ENCODE results near the gene OR10T2.
"Not testable (repeated sequence)": the region's sequence is repeated elsewhere in the genome, so short reads cannot be mapped to it uniquely, and the experiment has no call there.

DNA sequence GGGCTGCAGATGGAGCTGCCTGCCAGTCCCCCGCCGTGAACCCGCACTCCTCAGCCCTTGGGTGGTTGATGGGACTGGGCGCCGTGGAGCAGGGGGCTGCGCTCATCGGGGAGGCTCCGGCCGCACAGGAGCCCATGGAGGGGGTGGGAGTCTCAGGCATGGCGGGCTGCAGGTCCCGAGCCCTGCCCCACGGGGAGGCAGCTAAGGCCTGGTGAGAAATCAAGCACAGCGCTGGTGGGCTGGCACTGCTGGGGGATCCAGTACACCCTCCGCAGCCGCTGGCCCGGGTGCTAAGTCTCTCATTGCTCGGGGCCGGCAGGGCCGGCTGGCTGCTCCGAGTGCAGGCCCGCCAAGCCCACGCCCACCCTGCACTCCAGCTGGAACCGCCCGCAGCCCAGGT lies 50.3 kb downstream of the OR10T2 start:
- TF ChIP-seq, protein P1, sequence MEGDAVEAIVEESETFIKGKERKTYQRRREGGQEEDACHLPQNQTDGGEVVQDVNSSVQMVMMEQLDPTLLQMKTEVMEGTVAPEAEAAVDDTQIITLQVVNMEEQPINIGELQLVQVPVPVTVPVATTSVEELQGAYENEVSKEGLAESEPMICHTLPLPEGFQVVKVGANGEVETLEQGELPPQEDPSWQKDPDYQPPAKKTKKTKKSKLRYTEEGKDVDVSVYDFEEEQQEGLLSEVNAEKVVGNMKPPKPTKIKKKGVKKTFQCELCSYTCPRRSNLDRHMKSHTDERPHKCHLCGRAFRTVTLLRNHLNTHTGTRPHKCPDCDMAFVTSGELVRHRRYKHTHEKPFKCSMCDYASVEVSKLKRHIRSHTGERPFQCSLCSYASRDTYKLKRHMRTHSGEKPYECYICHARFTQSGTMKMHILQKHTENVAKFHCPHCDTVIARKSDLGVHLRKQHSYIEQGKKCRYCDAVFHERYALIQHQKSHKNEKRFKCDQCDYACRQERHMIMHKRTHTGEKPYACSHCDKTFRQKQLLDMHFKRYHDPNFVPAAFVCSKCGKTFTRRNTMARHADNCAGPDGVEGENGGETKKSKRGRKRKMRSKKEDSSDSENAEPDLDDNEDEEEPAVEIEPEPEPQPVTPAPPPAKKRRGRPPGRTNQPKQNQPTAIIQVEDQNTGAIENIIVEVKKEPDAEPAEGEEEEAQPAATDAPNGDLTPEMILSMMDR (IDR thresholded peaks at IDR 0.05; ENCODE audit: poor library complexity, severe bottlenecking): not testable (repeated sequence)
- TF ChIP-seq POLR2AphosphoS5 (IDR thresholded peaks at IDR 0.05); EZH2 (IDR thresholded peaks at IDR 0.05; ENCODE audit: borderline replicate concordance, insufficient read depth, low read length, poor library complexity, severe bottlenecking); RAD21 (conservative IDR thresholded peaks at IDR 0.05); EP300 (conservative IDR thresholded peaks at IDR 0.05; ENCODE audit: poor library complexity, severe bottlenecking); TAF1 (IDR thresholded peaks at IDR 0.05; ENCODE audit: low read depth): not testable (repeated sequence)
- TF ChIP-seq, protein P2, sequence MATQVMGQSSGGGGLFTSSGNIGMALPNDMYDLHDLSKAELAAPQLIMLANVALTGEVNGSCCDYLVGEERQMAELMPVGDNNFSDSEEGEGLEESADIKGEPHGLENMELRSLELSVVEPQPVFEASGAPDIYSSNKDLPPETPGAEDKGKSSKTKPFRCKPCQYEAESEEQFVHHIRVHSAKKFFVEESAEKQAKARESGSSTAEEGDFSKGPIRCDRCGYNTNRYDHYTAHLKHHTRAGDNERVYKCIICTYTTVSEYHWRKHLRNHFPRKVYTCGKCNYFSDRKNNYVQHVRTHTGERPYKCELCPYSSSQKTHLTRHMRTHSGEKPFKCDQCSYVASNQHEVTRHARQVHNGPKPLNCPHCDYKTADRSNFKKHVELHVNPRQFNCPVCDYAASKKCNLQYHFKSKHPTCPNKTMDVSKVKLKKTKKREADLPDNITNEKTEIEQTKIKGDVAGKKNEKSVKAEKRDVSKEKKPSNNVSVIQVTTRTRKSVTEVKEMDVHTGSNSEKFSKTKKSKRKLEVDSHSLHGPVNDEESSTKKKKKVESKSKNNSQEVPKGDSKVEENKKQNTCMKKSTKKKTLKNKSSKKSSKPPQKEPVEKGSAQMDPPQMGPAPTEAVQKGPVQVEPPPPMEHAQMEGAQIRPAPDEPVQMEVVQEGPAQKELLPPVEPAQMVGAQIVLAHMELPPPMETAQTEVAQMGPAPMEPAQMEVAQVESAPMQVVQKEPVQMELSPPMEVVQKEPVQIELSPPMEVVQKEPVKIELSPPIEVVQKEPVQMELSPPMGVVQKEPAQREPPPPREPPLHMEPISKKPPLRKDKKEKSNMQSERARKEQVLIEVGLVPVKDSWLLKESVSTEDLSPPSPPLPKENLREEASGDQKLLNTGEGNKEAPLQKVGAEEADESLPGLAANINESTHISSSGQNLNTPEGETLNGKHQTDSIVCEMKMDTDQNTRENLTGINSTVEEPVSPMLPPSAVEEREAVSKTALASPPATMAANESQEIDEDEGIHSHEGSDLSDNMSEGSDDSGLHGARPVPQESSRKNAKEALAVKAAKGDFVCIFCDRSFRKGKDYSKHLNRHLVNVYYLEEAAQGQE (IDR thresholded peaks at IDR 0.05; ENCODE audit: borderline replicate concordance): not testable (repeated sequence)

All from neural cell (in vitro differentiated cells).